Gastroesophageal sphincter (tissue), 4 donors: ENCODE data around the gene HPSE. TPM values are rescaled to one million over a fixed set of nuclear protein-coding genes. Genes with fewer than 3 reads are reported as not detected.
"Not testable (repeated sequence)": the region's sequence is repeated elsewhere in the genome, so short reads cannot be mapped to it uniquely, and the experiment has no call there.

ENCODE experiments used
- ATAC-seq: fragments of 150-250 bp; one replicate; pipeline ENCODE4 v1.9.1; 2016; ENCODE audit warnings: mild to moderate bottlenecking, moderate library complexity
- H3K27ac ChIP-seq, 4 donors: fragments of 200-600 bp; sonication (generic) in 3 of 4; 1 replicate in 3 of 4; 2 replicates in 1 of 4; pipeline ENCODE4 v1.5.1; 2016 to 2019
- H3K27me3 ChIP-seq: fragments of 200-600 bp; sonication (generic); one replicate; pipeline ENCODE4 v1.5.1; 2019
- H3K36me3 ChIP-seq, 2 donors: fragments of 200-600 bp; sonication (generic); one replicate each; pipeline ENCODE4 v1.5.1; 2019; ENCODE audit warnings: control low read depth in 1 of 2
- H3K4me1 ChIP-seq, 3 donors: fragments of 200-600 bp; sonication (generic); 1 replicate in 2 of 3; 2 replicates in 1 of 3; pipeline ENCODE4 v1.5.1; 2016 to 2019; ENCODE audit warnings: control low read depth in 2 of 3
- H3K4me3 ChIP-seq, 2 donors: fragments of 200-600 bp; sonication (generic); one replicate each; pipeline ENCODE4 v1.5.1; 2019; ENCODE audit warnings: mild to moderate bottlenecking in 1 of 2, moderate library complexity in 1 of 2
- H3K9me3 ChIP-seq, 3 donors: fragments of 200-600 bp; sonication (generic); one replicate each; pipeline ENCODE4 v1.5.1; 2017 to 2019; ENCODE audit warnings: control low read depth in 2 of 3
- EP300 ChIP-seq: sonication (generic); formaldehyde crosslinking; IDR thresholded peaks from one replicate; pipeline ENCODE4 v1.6.1; 2017; ENCODE audit warnings: antibody characterized with exemption, mild to moderate bottlenecking
- POLR2A ChIP-seq, 2 donors: fragments of 450-650 bp; IDR thresholded peaks; one replicate each; pipeline ENCODE4 v1.6.1; 2017; ENCODE audit warnings: antibody characterized with exemption in 2 of 2, mild to moderate bottlenecking in 2 of 2, moderate library complexity in 1 of 2
- POLR2AphosphoS5 ChIP-seq: sonication (generic); formaldehyde crosslinking; IDR thresholded peaks from one replicate; pipeline ENCODE4 v1.6.1; 2017; ENCODE audit warnings: antibody characterized with exemption
- WGBS, 2 donors: methylation state at CpG; one replicate each; pipeline ENCODE4 v1.1.5; 2018; ENCODE audit warnings: low coverage in 1 of 2; 5-methylcytosine and 5-hydroxymethylcytosine counted together
- total RNA-seq, 4 donors: library from RNA; depleted of rRNA; stranded (reverse); fragments of >200 nt; gene quantifications; one replicate each; pipeline ENCODE4 v1.1.0, GENCODE V29; 2016
- TF ChIP-seq, protein P1 (sequence below), 4 experiments: fragments of 200-600 bp in 2 of 4; fragments of 450-650 bp in 2 of 4; sonication (generic) in 1 of 4; IDR thresholded peaks; one replicate each; pipeline ENCODE4 v1.5.1; 2017 to 2019; ENCODE audit warnings: antibody characterized with exemption in 4 of 4, mild to moderate bottlenecking in 2 of 4, moderate library complexity in 2 of 4

HPSE gene
- total RNA-seq, 4 donors from 2014 or later, result 0.47 to 3.3 (median 1.5) TPM

DNA sequence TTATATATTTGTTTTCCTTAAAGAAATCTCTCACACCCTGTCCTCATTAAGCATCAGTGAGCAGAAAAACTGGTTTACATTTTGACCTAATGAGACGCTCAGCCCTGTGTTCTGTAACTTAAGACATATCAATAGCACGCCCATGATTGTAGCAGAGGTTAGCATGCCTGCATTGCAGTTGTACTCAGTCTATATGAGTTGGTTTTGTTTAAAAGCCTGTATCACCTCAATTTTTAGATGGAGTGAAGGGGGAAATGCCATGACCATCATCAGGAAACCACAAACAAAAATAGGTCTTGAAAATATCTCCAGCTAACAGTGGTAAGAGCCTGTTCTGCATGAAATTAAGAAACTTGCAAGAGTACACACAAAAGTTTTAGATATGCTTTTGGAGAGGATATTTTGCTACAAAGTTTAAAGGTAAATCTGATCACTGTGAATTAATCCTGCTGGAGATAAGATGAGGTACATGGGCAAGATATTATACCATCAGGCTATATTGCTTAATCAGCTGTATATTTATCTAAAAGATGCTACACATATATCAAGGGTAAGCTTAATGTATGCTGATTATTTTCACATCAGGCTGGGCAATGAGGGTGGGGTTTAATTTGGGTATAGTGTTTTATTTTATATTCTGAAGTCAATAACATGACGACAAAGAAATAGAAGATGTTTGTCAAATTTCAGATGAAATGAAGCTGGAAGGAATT is 36.9 kb downstream of the HPSE start:
- H3K9me3 ChIP-seq, result no peaks in the 10 kb centered on the region
- no peak for ATAC-seq
- TF ChIP-seq, protein P1, sequence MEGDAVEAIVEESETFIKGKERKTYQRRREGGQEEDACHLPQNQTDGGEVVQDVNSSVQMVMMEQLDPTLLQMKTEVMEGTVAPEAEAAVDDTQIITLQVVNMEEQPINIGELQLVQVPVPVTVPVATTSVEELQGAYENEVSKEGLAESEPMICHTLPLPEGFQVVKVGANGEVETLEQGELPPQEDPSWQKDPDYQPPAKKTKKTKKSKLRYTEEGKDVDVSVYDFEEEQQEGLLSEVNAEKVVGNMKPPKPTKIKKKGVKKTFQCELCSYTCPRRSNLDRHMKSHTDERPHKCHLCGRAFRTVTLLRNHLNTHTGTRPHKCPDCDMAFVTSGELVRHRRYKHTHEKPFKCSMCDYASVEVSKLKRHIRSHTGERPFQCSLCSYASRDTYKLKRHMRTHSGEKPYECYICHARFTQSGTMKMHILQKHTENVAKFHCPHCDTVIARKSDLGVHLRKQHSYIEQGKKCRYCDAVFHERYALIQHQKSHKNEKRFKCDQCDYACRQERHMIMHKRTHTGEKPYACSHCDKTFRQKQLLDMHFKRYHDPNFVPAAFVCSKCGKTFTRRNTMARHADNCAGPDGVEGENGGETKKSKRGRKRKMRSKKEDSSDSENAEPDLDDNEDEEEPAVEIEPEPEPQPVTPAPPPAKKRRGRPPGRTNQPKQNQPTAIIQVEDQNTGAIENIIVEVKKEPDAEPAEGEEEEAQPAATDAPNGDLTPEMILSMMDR (IDR thresholded peaks at IDR 0.05), result no peak
- TF ChIP-seq POLR2A (IDR thresholded peaks at IDR 0.05), result no peak
- no peak for TF ChIP-seq POLR2AphosphoS5
- TF ChIP-seq EP300, result no peak
- H3K36me3 ChIP-seq, result no peaks in the 10 kb centered on the region
- no peaks in the 10 kb centered on the region for H3K27me3 ChIP-seq
- H3K4me1 ChIP-seq, result no peaks in the 10 kb centered on the region
- H3K27ac ChIP-seq, result no peak overlapping the region
- 59 to 62% methylated on average over 3 of the region's 3 CpGs for WGBS, 2 donors
- no peak overlapping the region for H3K4me3 ChIP-seq

DNA sequence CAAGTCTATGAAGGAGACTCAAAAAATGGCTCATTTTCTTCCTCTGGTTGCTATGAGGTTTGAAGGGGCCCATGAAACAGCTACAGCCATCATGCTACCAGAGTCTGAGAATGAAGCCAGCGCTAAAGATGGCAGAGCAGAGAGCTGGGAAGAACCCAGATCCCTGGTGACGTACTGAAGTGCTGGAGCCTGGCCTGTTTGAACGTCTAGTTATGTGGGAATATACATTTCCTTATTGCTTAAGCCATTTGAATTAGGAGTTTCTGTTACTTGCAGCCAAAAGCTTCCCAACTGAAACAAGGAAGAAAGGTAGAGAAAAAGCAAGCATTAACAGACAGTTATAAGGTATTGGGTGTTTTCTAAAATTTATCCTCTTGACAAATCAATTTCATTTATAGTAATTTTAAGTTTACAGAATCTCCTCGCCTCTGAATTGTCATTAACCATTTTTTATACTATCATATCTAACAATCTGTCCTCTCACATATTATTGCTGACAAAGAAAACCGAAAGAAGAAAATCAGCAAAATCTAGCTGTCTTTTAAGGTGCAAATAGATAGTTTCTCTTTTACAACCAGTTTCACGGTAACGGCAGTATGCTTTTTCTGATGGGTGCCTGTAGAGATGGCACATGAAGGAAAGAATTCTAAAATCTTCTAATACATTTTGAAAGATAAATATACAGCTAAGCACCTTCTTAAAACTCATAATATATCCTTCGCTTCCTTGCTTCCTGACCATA is 41.2 kb downstream of the HPSE start:
- H3K4me1 ChIP-seq, result no peaks in the 10 kb centered on the region
- no peak overlapping the region for H3K27ac ChIP-seq
- no peaks in the 10 kb centered on the region for H3K27me3 ChIP-seq
- no peak for TF ChIP-seq EP300
- TF ChIP-seq POLR2A (IDR thresholded peaks at IDR 0.05), result no peak
- TF ChIP-seq, protein P1 (IDR thresholded peaks at IDR 0.05), result no peak
- TF ChIP-seq POLR2AphosphoS5, result no peak
- H3K4me3 ChIP-seq, result no peak overlapping the region
- WGBS, 2 donors, result 76 to 79% methylated on average over 7 to 8 of the region's 8 CpGs
- no peak for ATAC-seq
- H3K9me3 ChIP-seq, result no peaks in the 10 kb centered on the region
- no peaks in the 10 kb centered on the region for H3K36me3 ChIP-seq

DNA sequence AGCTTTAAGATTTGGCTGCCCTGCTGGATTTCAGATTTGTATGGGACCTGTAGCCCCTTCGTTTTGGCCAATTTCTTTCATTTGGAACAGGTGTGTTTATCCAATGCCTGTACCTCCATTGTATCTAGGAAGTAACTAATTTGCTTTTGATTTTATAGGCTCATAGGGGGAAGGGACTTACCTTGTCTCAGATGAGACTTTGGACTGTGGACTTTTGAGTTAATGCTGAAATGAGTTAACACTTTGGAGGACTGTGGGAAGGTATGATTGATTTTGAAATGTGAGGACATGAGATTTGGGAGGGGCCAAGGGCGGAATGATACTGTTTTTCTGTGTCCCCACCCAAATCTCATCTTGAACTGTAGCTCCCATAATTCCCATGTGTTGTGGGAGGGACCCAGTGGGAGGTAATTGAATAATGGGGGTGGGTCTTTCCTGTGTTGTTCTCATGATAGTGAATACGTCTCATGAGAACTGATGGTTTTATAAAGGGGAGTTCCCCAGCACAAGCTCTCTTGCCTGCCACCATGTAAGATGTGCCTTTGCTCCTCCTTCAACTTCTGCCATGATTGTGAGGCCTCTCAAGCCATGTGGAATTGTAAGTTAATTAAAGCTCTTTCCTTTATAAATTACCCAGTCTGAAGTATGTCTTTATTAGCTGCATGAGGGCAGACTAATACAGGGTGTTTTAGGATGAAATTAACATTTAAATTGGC is 44.4 kb downstream of the HPSE start:
- 64 to 83% methylated on average over 3 of the region's 3 CpGs for WGBS, 2 donors
- not testable (repeated sequence) for H3K27me3 ChIP-seq, ATAC-seq, H3K36me3 ChIP-seq, H3K27ac ChIP-seq, H3K9me3 ChIP-seq, H3K4me3 ChIP-seq, H3K4me1 ChIP-seq

DNA sequence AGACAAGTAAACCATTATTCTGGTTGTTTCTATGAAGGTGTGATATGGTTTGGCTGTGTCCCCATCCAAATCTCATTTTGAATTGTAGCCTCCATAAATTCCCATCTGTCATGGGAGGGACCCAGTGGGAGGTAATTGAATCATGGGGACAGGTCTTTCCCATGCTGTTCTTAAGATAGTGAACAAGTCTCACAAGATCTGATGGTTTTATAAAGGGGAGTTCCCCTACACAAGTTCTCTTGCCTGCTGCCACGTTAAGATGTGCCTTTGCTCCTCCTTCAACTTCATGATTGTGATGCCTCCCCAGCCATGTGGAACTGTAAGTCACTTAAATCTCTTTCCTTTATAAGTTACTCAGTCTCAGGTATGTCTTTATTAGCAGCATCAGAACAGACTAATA is 46.3 kb downstream of the HPSE start:
- not testable (repeated sequence) for H3K9me3 ChIP-seq, ATAC-seq, H3K27ac ChIP-seq, H3K4me3 ChIP-seq, H3K27me3 ChIP-seq, H3K36me3 ChIP-seq
- peaks cover 0 to 19% (median 6%) of the 10 kb centered on the region in 3 donors for H3K4me1 ChIP-seq
- WGBS, 2 donors, result 44 to 50% methylated on average over 1 of the region's 1 CpG

DNA sequence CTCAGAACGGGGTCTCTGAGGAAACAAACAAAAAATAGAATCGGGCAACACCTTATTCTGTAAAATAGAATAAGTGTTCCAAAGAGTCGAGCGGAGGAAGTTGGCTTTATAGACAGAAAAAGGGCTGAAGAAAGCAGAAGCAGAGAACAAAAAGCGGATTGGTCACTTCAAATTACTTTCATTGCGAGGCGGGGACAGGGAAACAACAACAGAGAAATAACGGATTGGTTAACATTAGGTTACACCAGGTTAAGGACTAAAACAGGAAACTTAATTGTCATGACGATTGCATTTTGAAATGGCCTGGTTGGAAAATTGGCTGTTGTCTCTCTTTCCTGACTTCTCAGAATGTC is 49.6 kb downstream of the HPSE start:
- Histone ChIP-seq H3K27ac (peak overlapping the region; percentile 88 to 98 (median 97)), H3K36me3 (no peaks in the 10 kb centered on the region), H3K4me3 (peak overlapping the region; percentile 60 to 84), H3K9me3 (no peaks in the 10 kb centered on the region), H3K27me3 (no peaks in the 10 kb centered on the region), H3K4me1 (peaks cover 0 to 26% (median 6%) of the 10 kb centered on the region in 3 donors)
- peak; percentile 30 for ATAC-seq
- TF ChIP-seq EP300, result no peak
- TF ChIP-seq POLR2AphosphoS5, result no peak
- no peak for TF ChIP-seq POLR2A (IDR thresholded peaks at IDR 0.05)
- TF ChIP-seq, protein P1 (IDR thresholded peaks at IDR 0.05), result no peak
- WGBS, 2 donors, result 1 to 2% methylated on average over 9 of the region's 9 CpGs
